CD4-positive, alpha-beta T cell treated with Interferon alpha-2 for 1 hour (primary cell): ENCODE measurements around the gene MPPED1.

Source experiments
- DNase-seq, 2 donors: peaks; one replicate each; pipeline ENCODE4 v3.0.0-alpha.2; 2020 to 2022

MPPED1 gene

GRCh38 chr22:43504068-43504467 lies 92.3 kb downstream of the MPPED1 start:
- no peak for DNase-seq

- DNase-seq, result no peak
Observed at GRCh38 chr22:43504666-43505261, 93.0 kb downstream of the MPPED1 start.

GRCh38 chr22:43505423-43505822 lies 93.6 kb downstream of the MPPED1 start:
- no peak for DNase-seq

GRCh38 chr22:43505896-43506295 lies 94.1 kb downstream of the MPPED1 start:
- DNase-seq, result no peak

- DNase-seq, result no peak
Observed at GRCh38 chr22:43506487-43506886, 94.7 kb downstream of the MPPED1 start.

GRCh38 chr22:43507235-43507634 lies 95.4 kb downstream of the MPPED1 start:
- no peak for DNase-seq

GRCh38 chr22:43508489-43508888 lies 96.7 kb downstream of the MPPED1 start:
- no peak for DNase-seq

- no peak for DNase-seq
Observed at GRCh38 chr22:43509337-43509736, 97.5 kb downstream of the MPPED1 start.

GRCh38 chr22:43510281-43511070 lies 98.7 kb downstream of the MPPED1 start:
- no peak for DNase-seq

GRCh38 chr22:43511276-43511910 lies 99.6 kb downstream of the MPPED1 start:
- no peak for DNase-seq

- no peak for DNase-seq
Observed at GRCh38 chr22:43512279-43512678, 100.5 kb downstream of the MPPED1 start.

- DNase-seq, result no peak
Observed at GRCh38 chr22:43514476-43515157, 102.8 kb downstream of the MPPED1 start.

- DNase-seq, result no peak
Observed at GRCh38 chr22:43515411-43515810, 103.6 kb downstream of the MPPED1 start.

GRCh38 chr22:43515902-43516301 lies 104.1 kb downstream of the MPPED1 start:
- DNase-seq, result no peak

GRCh38 chr22:43516386-43516785 lies 104.6 kb downstream of the MPPED1 start:
- no peak for DNase-seq

GRCh38 chr22:43516996-43517635 lies 105.3 kb downstream of the MPPED1 start:
- DNase-seq, result no peak

- no peak for DNase-seq
Observed at GRCh38 chr22:43520632-43521039, 108.8 kb downstream of the MPPED1 start.

GRCh38 chr22:43521716-43522115 lies 109.9 kb downstream of the MPPED1 start:
- no peak for DNase-seq

GRCh38 chr22:43526117-43526655 lies 114.4 kb downstream of the MPPED1 start:
- DNase-seq, result no peak

- DNase-seq, result no peak
Observed at GRCh38 chr22:43526946-43527345, 115.1 kb downstream of the MPPED1 start.

- no peak for DNase-seq
Observed at GRCh38 chr22:43528601-43529360, 117.0 kb downstream of the MPPED1 start.

GRCh38 chr22:43529461-43529860 lies 117.6 kb downstream of the MPPED1 start:
- DNase-seq, result no peak
